Dermis blood vessel endothelial cell (primary cell): ENCODE results near the gene WARS2. TPM values are rescaled to one million over a fixed set of nuclear protein-coding genes. Genes with fewer than 3 reads are reported as not detected.

Experiments used
- DNase-seq: peaks from one replicate; pipeline ENCODE4 v3.0.0; 2010
- total RNA-seq: library from RNA; depleted of rRNA; stranded (reverse); fragments of >200 nt; gene quantifications from 2 replicates; pipeline ENCODE4 v1.2.3, GENCODE V29; 2014

The WARS2 gene
- total RNA-seq, 1 donor from 2014 or later, result 14.6 TPM

GRCh38 chr1:118995312-118996016 is 145.0 kb downstream of the WARS2 start:
- no peak for DNase-seq

- DNase-seq, result no peak
Measured at GRCh38 chr1:118993700-118994026, 146.8 kb downstream of the WARS2 start.

GRCh38 chr1:118992868-118993699 is 147.4 kb downstream of the WARS2 start:
- no peak for DNase-seq

GRCh38 chr1:118992237-118992825 is 148.1 kb downstream of the WARS2 start:
- DNase-seq, result no peak

GRCh38 chr1:118991448-118991847 is 149.0 kb downstream of the WARS2 start:
- no peak for DNase-seq

GRCh38 chr1:118990513-118991152 is 149.8 kb downstream of the WARS2 start:
- no peak for DNase-seq

- DNase-seq, result peak; percentile 49
Measured at GRCh38 chr1:118989878-118990378, 150.5 kb downstream of the WARS2 start.

GRCh38 chr1:118989006-118989815 is 151.2 kb downstream of the WARS2 start:
- DNase-seq, result no peak

- no peak for DNase-seq
Measured at GRCh38 chr1:118988186-118989005, 152.1 kb downstream of the WARS2 start, which contains the start of gene TBX15. TSS of gene TBX15 (minus strand) at chr1:118988343. CDS start at chr1:118987795, 548 bp downstream.

GRCh38 chr1:118987468-118988185 is 152.8 kb downstream of the WARS2 start:
- DNase-seq, result no peak

GRCh38 chr1:118986555-118987467 is 153.6 kb downstream of the WARS2 start:
- no peak for DNase-seq

- no peak for DNase-seq
Measured at GRCh38 chr1:118985640-118986554, 154.6 kb downstream of the WARS2 start.

GRCh38 chr1:118984722-118985639 is 155.5 kb downstream of the WARS2 start:
- no peak for DNase-seq

GRCh38 chr1:118984086-118984721 is 156.2 kb downstream of the WARS2 start:
- peak; percentile 44 for DNase-seq

GRCh38 chr1:118983558-118984041 is 156.9 kb downstream of the WARS2 start:
- DNase-seq, result no peak
